PC-3 (cell line): ENCODE measurements around the gene KIF18B.

ENCODE experiments used
- CTCF ChIP-seq: fragments of 300-600 bp; sonication (generic); conservative IDR thresholded peaks from 2 replicates; pipeline ENCODE4 v1.5.1; 2017; ENCODE audit warnings: antibody characterized with exemption, low read depth, mild to moderate bottlenecking, low read length
- EZH2 ChIP-seq: fragments of 300-600 bp; sonication (generic); IDR thresholded peaks from one replicate; pipeline ENCODE4 v1.6.1; 2017; ENCODE audit warnings: antibody characterized with exemption, mild to moderate bottlenecking, low read length; ENCODE audit not compliant: unreplicated experiment
- EZH2phosphoT487 ChIP-seq: fragments of 300-600 bp; sonication (generic); IDR thresholded peaks from 2 replicates; pipeline ENCODE4 v1.6.1; 2018; ENCODE audit warnings: mild to moderate bottlenecking, antibody characterized with exemption, low read length, borderline replicate concordance

GRCh38 chr17:44915321-44915726 is 32.2 kb downstream of the KIF18B start, which contains the start of gene GFAP:
- no peak for TF ChIP-seq CTCF
- TF ChIP-seq EZH2 = no peak
- no peak for TF ChIP-seq EZH2phosphoT487
